Activated naive CD8-positive, alpha-beta T cell (primary cell): ENCODE data around the gene BOK.

Experiments
- H3K27ac Mint-ChIP-seq: one replicate; pipeline ENCODE4 v1.8.0; 2021; ENCODE audit warnings: mixed read lengths
- H3K27me3 Mint-ChIP-seq: one replicate; pipeline ENCODE4 v1.8.0; 2021; ENCODE audit warnings: mixed read lengths
- H3K36me3 Mint-ChIP-seq: one replicate; pipeline ENCODE4 v1.8.0; 2021; ENCODE audit warnings: mixed read lengths
- H3K4me1 Mint-ChIP-seq: one replicate; pipeline ENCODE4 v1.8.0; 2021; ENCODE audit warnings: low read depth, mixed read lengths
- H3K4me3 Mint-ChIP-seq: one replicate; pipeline ENCODE4 v1.8.0; 2021; ENCODE audit warnings: mild to moderate bottlenecking, mixed read lengths
- H3K9me3 Mint-ChIP-seq: one replicate; pipeline ENCODE4 v1.8.0; 2021; ENCODE audit warnings: low read depth, mixed read lengths

BOK gene

GRCh38 chr2:241532733-241533601 lies 25.6 kb upstream of the BOK start:
- no peaks in the 10 kb centered on the region for H3K9me3 Mint-ChIP-seq
- H3K27ac Mint-ChIP-seq: no peak overlapping the region
- no peak overlapping the region for H3K4me3 Mint-ChIP-seq
- H3K4me1 Mint-ChIP-seq: no peaks in the 10 kb centered on the region
- no peaks in the 10 kb centered on the region for H3K36me3 Mint-ChIP-seq
- H3K27me3 Mint-ChIP-seq: peaks cover 1% of the 10 kb centered on the region

- H3K27ac Mint-ChIP-seq: no peak overlapping the region
Observed at GRCh38 chr2:241534293-241534692, 24.3 kb upstream of the BOK start.

GRCh38 chr2:241534701-241535375 lies 23.7 kb upstream of the BOK start:
- H3K4me3 Mint-ChIP-seq: no peak overlapping the region
- H3K27ac Mint-ChIP-seq: no peak overlapping the region
- no peaks in the 10 kb centered on the region for H3K4me1 Mint-ChIP-seq
- H3K9me3 Mint-ChIP-seq: no peaks in the 10 kb centered on the region
- no peaks in the 10 kb centered on the region for H3K36me3 Mint-ChIP-seq
- H3K27me3 Mint-ChIP-seq: peaks cover 4% of the 10 kb centered on the region

More at GRCh38 chr2:241534293-241534692, 24.3 kb upstream of the BOK start:
- Mint-ChIP-seq H3K4me3 (no peak overlapping the region), H3K9me3 (no peaks in the 10 kb centered on the region), H3K36me3 (no peaks in the 10 kb centered on the region), H3K27me3 (peaks cover 4% of the 10 kb centered on the region), H3K4me1 (no peaks in the 10 kb centered on the region)

- H3K4me3 Mint-ChIP-seq: no peak overlapping the region
- no peaks in the 10 kb centered on the region for H3K9me3 Mint-ChIP-seq
- H3K4me1 Mint-ChIP-seq: peaks cover 4% of the 10 kb centered on the region
- H3K36me3 Mint-ChIP-seq: no peaks in the 10 kb centered on the region
- H3K27ac Mint-ChIP-seq: no peak overlapping the region
- peaks cover 6% of the 10 kb centered on the region for H3K27me3 Mint-ChIP-seq
Observed at GRCh38 chr2:241535871-241536655, 22.5 kb upstream of the BOK start.

GRCh38 chr2:241538838-241539615 lies 19.5 kb upstream of the BOK start:
- no peaks in the 10 kb centered on the region for H3K9me3 Mint-ChIP-seq
- H3K4me1 Mint-ChIP-seq: peaks cover 4% of the 10 kb centered on the region
- H3K4me3 Mint-ChIP-seq: no peak overlapping the region

GRCh38 chr2:241539616-241540374 lies 18.8 kb upstream of the BOK start:
- no peaks in the 10 kb centered on the region for H3K36me3 Mint-ChIP-seq
- no peak overlapping the region for H3K27ac Mint-ChIP-seq
- no peak overlapping the region for H3K4me3 Mint-ChIP-seq
- H3K9me3 Mint-ChIP-seq: no peaks in the 10 kb centered on the region
- H3K27me3 Mint-ChIP-seq: peaks cover 6% of the 10 kb centered on the region
- peaks cover 4% of the 10 kb centered on the region for H3K4me1 Mint-ChIP-seq

More at GRCh38 chr2:241538838-241539615, 19.5 kb upstream of the BOK start:
- no peaks in the 10 kb centered on the region for H3K36me3 Mint-ChIP-seq
- peaks cover 6% of the 10 kb centered on the region for H3K27me3 Mint-ChIP-seq
- no peak overlapping the region for H3K27ac Mint-ChIP-seq

GRCh38 chr2:241540401-241540770 lies 18.2 kb upstream of the BOK start:
- no peaks in the 10 kb centered on the region for H3K9me3 Mint-ChIP-seq
- H3K36me3 Mint-ChIP-seq: no peaks in the 10 kb centered on the region
- peak overlapping the region; percentile 58 for H3K4me3 Mint-ChIP-seq
- peaks cover 6% of the 10 kb centered on the region for H3K27me3 Mint-ChIP-seq
- no peak overlapping the region for H3K27ac Mint-ChIP-seq
- peaks cover 4% of the 10 kb centered on the region for H3K4me1 Mint-ChIP-seq

- Mint-ChIP-seq H3K9me3 (no peaks in the 10 kb centered on the region), H3K4me1 (peaks cover 4% of the 10 kb centered on the region), H3K27ac (no peak overlapping the region), H3K27me3 (peaks cover 6% of the 10 kb centered on the region), H3K36me3 (no peaks in the 10 kb centered on the region), H3K4me3 (peak overlapping the region; percentile 58)
Observed at GRCh38 chr2:241540771-241541561, 17.6 kb upstream of the BOK start.

GRCh38 chr2:241541564-241542277 lies 16.8 kb upstream of the BOK start:
- H3K27ac Mint-ChIP-seq: no peak overlapping the region
- no peaks in the 10 kb centered on the region for H3K36me3 Mint-ChIP-seq
- peaks cover 5% of the 10 kb centered on the region for H3K27me3 Mint-ChIP-seq
- H3K4me1 Mint-ChIP-seq: peaks cover 4% of the 10 kb centered on the region
- H3K9me3 Mint-ChIP-seq: no peaks in the 10 kb centered on the region
- H3K4me3 Mint-ChIP-seq: no peak overlapping the region

- Mint-ChIP-seq H3K4me1 (peaks cover 4% of the 10 kb centered on the region), H3K9me3 (no peaks in the 10 kb centered on the region), H3K27me3 (peaks cover 8% of the 10 kb centered on the region), H3K27ac (no peak overlapping the region), H3K4me3 (peak overlapping the region; percentile 7), H3K36me3 (no peaks in the 10 kb centered on the region)
Observed at GRCh38 chr2:241542278-241542605, 16.3 kb upstream of the BOK start.

- no peaks in the 10 kb centered on the region for H3K9me3 Mint-ChIP-seq
- H3K27ac Mint-ChIP-seq: no peak overlapping the region
- H3K27me3 Mint-ChIP-seq: peaks cover 6% of the 10 kb centered on the region
Observed at GRCh38 chr2:241545106-241545505, 13.4 kb upstream of the BOK start.

GRCh38 chr2:241545523-241546473 lies 12.7 kb upstream of the BOK start:
- Mint-ChIP-seq H3K27me3 (peaks cover 4% of the 10 kb centered on the region), H3K9me3 (no peaks in the 10 kb centered on the region), H3K36me3 (no peaks in the 10 kb centered on the region), H3K4me1 (no peaks in the 10 kb centered on the region), H3K4me3 (no peak overlapping the region), H3K27ac (no peak overlapping the region)

More at GRCh38 chr2:241545106-241545505, 13.4 kb upstream of the BOK start:
- no peak overlapping the region for H3K4me3 Mint-ChIP-seq
- H3K36me3 Mint-ChIP-seq: no peaks in the 10 kb centered on the region
- peaks cover 4% of the 10 kb centered on the region for H3K4me1 Mint-ChIP-seq
